Femur (tissue), 1 donor: ENCODE data around the gene RRBP1.
A peak's percentile ranks its signal among the peaks of the same experiment; 100 is the strongest.
"Not testable (repeated sequence)": the region's sequence is repeated elsewhere in the genome, so short reads cannot be mapped to it uniquely, and the experiment has no call there.

Experiments
- DNase-seq: peaks from one replicate; pipeline ENCODE4 v3.0.0-alpha.2; 2017

RRBP1 gene

DNA sequence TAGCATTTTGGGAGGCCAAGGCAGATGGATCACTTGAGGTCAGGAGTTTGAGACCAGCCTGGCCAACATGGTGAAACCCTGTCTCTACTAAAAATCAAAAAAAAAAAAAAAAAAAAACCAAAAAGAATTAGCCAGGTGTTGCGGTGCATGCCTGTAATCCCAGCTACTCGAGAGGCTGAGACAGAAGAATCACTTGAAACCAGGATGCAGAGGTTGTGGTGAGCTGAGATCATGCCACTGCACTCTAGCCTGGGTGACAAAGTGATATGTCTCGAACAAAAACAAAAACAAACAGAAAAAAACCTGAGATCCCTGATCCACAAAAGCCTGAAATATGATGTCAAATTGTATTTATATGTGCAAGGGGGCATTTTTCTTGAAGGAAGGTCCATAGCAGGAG lies 25.9 kb upstream of the RRBP1 start:
- DNase-seq: not testable (repeated sequence)

DNA sequence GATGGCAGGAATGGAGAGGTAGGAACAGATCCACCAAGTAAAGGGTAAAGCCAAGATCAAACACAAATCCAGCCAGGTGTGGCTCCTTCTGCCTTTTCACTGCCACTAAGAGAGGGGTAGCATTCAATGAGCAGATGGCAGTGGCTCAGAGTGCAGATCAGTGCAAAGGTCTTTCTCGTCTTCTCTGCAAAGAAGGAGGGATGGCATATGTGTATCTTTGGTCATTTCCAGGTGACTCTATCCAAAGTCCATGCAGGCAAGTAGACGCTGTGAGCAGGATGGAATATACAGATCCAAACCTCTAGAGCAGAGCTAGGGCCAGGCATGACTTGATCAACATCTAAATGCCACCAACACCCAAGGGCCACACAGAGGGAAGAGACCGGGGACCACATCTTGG lies 24.6 kb upstream of the RRBP1 start:
- no peak for DNase-seq

DNA sequence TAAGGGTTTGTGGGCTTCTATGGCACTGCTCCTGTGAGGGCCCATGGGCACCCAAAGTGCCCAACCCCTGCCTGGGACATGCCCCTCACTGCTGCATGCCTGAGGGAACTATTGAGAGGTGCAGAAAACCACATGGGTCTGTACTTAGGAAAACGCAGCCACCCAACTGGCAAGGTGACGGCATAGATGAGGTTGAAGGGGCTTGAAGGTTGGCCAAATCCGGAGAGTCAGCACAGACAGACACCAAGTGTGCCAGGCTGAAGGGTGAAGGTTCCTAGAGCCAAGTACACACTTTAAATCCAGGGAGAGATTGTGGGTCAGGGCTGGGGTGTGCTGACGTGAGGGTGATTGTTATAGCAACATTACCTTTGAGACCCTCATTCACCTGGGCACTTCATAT lies 23.9 kb upstream of the RRBP1 start:
- no peak for DNase-seq

DNA sequence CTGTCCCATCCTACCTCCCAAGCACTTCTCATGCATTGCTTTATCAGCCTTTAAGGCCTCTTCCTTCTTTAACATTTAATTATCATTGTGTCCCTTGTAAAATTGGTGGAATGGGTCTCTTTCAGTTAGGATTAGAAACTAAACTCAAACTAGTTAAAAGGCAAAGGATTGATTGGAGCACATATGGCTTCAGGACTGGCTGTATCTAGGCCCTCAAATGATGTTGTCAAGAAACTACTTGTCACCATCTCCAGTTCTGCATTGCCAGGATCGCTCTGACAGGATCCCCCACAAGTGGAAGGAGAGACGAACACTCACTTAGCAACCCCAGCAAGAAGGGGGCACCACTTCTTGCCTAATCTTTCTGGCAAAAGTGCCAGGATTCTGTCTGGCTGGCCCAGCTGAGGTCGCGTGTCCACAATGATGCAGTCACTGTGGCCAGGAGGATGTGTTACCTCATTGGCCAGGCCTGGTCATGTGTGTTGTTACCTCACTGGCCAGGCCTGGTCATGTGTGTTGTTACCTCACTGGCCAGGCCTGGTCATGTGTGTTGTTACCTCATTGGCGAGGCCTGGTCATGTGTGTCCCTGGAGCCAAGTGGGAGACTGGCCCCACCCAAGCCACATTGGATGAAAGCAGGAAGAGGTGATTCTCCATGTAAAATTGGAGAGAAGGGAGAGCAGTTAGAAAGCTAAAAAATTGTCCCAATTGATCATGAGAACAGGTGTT lies 22.7 kb upstream of the RRBP1 start:
- no peak for DNase-seq

DNA sequence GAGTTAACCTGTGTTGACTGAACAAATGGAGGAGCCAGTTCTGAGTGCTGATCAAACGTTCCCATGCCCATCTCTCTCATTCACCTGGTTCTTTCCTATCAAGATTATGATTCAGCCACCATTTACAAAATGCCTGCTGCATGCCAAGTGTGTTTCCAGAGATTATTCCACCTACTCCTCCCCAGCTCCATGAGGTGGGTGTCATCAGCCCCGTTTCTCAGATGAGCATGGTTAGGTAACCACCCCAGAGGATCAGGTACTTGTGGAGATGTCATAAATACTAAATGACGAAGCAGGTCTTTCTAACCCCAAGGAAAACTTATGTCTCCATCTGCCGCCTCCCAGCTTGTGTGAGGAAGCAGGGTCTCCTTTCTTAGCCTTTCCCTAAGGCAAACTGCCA lies 19.8 kb upstream of the RRBP1 start:
- DNase-seq: no peak

DNA sequence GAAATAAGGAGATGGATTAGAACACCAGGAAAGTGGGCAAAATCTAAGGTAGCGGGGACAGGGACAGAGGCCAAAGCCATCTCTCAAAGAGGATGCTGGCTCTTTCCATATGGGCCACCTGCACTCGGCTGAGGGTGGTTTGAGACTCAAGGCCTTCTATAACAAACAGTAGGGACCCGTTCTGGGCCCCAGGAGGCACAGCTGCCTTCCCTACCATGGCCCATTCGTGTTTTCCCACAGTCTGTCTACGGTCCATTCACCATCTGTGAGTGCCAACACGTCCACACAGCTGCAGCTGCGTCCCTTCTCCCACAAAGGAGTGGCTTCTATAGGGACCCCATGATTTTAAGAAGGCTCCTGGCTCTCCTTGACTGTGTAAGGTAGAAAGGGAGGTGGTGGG lies 18.6 kb upstream of the RRBP1 start:
- DNase-seq: no peak

DNA sequence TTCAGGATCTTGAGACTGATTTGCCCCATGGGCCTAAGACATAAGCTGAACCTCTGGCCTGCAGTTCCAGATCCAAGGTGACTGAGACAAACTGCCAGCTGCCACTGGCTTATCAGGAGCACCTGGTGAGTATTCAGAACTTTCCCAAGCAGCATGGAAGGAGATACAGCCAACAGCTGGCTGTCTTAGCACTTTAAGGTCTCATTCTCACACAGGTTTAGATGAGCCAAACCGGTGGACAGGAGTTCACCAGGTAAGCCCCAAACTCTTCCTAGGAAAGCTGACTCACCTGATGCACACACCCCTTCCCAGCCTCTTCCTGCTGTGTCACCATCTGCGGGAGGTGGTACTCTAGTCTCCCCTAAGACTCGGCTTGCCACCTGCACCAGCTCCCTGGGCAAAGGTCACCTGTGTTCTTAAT lies 17.9 kb upstream of the RRBP1 start, which contains the start of gene BANF2:
Gene BANF2, plus strand, starts transcription at position 36 of the 421 bp plus-strand sequence. CDS start 25,060 bp downstream, outside the sequence.
- DNase-seq: no peak

DNA sequence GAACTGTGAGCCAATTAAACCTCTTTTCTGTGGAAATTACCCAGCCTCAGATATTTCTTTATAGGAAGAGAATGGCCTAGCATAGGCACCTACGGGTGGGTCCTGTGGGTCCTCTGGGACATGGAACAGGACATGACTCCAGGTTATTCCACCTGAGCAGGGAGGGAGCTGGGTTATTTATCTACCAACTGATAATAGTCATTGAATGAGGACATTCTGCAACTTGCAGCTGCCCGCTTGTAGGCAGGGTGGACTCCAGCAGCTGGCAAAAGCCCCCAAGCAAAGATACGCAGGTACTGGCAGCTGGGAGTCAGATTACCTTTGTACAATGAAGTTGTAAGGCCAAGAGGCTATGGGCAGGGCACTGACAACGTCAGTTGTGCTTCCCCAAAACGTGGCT lies 16.3 kb upstream of the RRBP1 start:
- no peak for DNase-seq

DNA sequence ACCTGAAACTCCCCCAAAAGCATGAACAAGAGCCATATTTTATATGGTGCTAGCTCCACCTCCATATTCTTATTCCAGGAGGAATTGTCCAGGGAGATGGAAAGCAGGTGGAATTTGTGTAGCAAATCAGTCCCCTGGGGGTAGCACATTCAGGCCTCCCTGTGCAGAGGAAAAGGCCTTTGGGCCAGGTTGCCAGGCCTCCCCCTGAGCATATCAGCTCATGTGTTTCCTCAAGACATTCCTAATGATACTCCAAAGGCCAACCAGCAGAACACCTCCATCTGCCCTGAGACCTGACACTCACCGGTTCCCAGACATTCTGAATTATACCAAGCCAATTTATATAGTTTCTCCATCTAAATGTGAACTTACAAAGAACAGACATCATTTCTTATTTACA lies 15.1 kb upstream of the RRBP1 start:
- no peak for DNase-seq

DNA sequence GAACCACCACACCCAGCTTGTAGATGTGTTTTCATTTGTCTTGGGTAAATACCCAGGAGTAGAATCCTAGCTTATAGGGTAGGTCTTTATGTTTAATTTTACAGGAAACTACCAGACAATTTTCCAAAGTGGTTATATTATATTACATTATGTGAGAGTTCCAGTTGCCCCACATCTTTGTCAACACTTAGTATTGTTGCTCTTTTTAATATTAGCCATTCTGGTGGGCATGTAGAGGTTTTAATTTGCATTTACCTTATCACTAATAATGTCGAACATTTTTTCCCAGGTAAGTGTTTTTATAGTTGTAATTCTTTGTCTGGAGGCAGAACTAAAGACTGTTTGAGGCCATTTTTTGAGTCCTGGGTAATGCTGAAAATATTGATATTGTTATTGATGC lies 14.2 kb upstream of the RRBP1 start:
- no peak for DNase-seq

DNA sequence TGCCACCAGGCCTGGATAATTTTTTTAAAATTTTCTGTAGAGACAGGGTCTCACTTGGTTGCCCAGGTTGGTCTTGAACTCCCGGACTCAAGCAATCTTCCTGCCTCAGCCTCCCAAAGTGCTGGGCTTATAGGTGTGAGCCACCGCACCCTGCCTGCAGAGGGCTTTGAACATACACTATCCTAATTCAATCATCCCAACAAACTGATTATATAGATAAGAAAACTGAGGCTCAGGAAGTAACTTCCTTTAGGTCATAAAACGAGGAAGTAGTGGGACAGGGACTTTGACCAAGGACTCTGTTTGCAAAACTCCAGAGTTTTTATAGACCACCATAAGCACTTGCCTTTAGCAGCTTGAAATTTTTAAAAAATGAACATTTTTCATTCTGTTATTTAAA lies 12.7 kb upstream of the RRBP1 start:
- no peak for DNase-seq

DNA sequence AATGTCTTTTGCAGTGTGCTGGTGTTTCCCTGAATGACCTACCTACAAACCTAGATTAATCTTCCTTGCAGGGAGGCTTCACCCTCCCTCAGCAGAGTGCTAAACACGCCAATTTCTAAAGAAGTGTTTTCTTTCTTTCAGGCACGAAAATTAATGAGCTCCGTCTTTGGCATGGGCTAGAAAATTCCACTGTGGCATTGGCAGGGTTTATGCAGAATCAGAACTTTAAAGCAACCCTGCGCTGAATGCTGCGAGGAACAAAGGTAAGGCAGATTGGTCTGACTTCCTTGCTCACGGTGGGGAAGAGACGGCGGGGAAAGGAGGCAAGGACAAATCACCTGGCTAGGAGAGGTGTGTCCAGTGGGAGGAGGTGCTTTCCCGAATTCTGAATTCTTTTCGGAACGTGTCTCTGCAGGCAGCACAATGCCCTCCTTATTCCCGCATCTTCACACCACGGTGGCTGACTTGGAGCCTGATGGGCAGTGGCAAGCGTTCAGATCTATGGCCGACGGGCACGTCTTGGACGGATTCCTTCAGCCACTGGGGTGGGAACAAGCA lies 11.5 kb upstream of the RRBP1 start:
- DNase-seq: peak; percentile 52

DNA sequence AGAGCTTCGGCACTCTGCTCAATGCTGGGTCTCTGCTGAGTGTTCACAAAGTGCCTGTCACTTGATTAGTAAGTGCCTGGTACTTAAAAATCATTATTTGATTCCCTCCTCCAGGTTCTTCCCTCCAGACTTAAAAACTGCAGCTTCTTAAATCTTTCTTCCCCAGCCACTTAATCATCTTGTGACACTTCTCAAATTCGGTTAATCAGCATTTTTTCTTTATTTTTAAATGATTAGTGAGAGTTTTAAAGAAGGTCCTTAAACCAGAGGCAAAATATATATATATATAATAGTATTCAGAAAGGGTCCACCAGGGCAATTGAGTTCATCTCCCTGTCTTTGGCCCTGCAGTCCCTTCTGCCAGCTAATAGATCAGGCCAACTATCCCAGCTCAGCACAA lies 9.7 kb upstream of the RRBP1 start:
- no peak for DNase-seq

DNA sequence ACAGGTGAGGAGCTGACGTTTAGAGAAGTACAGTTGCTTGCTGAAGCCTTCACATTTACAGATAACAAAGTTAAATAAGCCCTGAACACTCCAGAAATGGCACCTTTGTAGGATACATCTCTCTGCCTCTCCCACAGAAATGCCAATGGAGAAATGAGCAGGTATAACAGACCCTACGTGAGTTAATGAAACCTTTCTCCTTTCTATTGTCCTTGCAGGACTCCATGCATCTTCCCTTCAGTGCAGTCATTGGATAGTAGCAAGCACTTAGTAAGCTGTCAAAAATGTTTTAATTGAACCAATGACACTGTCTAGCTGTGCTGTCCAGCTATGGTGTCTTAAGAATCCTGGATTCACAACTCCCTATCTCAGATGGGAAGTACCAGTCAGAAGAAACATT lies 8.1 kb upstream of the RRBP1 start:
- no peak for DNase-seq

DNA sequence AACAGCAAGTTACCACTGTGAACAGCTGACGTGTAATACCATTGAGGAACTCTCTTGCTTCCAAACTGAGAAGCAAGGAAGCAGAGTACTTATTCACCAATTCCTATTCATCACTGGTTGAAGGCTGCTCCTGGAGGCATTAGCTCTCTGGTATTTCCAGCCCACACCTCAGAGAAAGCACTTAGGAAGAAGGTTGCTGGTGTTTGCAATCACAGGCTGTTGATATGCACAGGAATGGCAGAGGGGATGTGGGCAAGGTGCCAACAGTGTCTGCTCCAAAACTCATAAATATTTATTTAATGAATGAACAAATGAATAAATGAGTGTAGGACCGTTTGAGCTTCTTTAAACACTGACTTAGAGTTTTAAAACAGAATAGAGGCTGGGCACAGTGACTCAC lies 6.9 kb upstream of the RRBP1 start:
- DNase-seq: no peak

DNA sequence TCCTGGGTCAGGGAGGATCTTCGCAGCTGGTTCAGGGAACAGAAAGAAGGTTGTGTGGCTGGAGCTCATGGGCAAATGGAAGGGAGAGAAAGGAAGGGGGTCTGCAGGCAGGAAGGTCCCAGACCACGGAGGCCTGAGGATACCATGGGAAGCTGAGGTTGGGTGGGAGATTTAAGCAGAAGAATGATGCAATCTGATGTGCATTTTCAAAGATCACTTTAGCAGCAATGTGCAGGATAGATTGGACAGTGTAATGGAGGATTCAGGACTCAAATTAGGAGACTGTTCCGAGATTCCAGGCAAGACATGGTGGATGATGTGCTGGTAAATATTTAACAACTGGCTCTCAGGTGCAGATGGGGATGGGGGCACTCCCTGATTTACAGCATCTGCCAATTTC lies 5.8 kb upstream of the RRBP1 start:
- no peak for DNase-seq

DNA sequence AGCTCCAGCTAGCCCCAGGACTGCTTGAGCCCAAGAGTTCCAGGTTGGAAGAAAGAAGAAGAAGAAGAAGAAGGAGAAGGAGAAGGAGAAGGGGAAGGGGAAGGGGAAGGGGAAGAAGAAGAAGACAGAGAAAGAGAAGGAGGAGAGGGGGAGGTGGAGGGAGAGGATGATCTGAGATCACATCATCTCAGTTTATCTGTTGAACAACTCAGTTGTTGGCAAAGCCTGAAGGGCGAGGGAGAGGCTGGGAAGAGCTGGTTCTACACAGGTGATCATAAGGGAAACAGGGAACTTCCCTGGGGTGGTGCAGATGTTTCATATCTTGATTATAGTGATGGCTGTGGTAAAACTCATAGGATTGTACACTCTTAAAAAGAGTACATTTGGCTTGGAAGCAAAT lies 3.1 kb upstream of the RRBP1 start:
- no peak for DNase-seq

DNA sequence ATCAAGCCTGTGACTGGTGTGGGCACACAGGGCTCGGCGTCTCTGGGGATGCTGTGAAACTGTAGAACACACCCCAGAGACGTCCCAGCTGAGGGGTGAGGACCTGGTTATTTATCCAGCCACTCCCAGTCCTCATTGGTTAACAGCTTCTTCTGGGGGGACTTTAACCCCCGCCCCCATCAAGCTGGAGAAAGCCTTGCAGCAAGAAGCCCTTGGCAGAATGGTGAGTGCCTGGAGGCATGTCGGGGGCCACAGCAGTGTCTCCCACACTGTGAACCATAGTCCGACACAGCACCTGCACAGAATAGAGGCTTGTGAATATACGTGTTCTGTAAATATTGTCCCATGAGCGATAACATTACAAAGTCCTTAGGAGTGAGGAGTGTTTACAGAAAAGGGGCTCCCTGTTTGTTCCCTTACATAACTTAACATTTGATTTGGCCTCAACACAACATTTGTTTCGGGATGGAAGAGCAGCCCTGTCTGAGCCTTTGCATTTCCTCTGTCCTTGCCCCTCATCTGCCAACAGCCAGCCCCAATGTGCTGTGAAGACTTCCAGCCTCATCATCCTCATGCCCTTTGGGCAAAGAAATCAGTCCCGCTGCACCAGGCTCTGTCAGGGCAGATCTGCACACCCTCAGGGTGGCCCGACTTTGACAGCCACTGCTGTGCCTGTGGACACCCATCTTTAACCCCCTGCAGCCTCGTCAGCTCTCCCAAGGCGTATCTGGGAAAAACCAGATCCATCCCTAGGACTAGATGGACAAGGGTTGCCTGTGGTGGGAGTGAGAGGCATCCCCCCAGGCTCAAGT lies 2.2 kb upstream of the RRBP1 start:
- DNase-seq: no peak

DNA sequence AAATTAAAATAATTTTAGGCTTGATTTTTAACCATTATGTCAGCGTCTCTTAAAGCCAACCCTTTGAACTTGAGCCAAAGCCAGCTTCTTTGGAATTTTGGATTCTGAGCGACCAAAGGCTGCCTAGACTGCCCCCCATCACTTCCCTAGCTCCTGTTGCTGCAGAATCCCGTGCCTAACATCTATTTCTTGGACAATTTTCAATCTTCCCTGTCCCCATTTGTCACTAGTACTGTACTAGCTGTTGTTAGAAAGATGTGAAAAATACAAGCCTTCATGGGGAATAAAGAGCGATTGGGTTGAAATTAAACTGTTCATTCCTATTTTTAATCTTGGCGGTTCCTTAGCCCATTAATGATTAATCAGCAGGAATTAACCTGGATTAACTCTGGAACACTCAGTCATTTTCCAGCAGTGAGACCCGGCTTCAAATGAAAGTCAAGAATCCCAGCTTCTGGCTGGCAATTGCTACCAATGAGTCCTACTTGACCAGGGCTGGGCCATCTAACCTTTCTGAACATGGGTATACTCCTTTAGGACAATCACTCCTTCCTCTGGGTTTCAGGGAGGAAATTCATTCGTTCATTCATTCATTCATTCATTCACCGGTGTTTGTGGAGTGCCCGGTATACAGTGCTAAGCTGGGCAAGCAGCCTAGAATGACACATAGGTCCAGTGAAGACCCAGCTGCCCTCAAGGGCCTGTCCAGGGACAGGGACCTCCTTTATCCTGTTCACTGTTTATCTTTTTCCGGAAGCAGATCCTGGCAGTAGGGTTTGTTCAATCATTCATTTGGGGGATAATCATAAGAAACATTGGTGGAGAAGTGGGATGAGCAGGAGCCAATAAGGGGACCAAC lies 1.4 kb upstream of the RRBP1 start:
- no peak for DNase-seq

DNA sequence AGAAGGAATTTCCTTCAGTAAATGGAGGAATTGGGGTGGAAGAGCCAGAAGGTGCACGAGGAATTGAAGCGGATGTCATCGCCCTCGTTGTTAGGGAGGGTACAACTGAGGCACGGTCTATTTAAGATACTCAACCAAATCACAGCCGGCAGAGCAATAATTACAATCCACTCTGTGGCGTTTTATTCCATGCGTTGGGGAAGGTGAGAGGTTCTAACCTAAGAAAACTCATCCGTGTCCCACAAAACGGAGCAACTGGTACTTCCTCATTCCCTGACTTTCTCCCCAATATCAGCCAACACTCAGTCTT lies 802 bp upstream of the RRBP1 start:
- no peak for DNase-seq

DNA sequence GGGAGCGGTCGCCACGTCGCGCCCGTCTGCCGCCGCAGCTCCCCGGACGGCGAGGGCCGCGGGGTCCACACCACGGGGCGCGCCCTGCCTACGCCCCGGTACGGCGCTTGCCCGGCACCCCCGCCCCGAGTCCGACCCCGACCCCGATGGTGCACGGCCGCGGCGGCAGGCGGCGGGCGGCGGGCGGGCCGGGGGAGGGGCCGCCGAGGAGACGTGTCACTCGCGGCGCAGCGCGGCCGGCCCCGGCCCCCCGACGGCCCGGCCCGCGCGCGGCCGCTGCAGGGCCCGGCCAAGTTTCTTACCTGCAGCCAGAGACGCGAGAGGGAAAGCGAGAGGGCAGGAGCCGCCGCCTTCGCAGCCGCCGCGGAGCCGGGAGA lies 328 bp downstream of the RRBP1 start:
- DNase-seq: no peak

DNA sequence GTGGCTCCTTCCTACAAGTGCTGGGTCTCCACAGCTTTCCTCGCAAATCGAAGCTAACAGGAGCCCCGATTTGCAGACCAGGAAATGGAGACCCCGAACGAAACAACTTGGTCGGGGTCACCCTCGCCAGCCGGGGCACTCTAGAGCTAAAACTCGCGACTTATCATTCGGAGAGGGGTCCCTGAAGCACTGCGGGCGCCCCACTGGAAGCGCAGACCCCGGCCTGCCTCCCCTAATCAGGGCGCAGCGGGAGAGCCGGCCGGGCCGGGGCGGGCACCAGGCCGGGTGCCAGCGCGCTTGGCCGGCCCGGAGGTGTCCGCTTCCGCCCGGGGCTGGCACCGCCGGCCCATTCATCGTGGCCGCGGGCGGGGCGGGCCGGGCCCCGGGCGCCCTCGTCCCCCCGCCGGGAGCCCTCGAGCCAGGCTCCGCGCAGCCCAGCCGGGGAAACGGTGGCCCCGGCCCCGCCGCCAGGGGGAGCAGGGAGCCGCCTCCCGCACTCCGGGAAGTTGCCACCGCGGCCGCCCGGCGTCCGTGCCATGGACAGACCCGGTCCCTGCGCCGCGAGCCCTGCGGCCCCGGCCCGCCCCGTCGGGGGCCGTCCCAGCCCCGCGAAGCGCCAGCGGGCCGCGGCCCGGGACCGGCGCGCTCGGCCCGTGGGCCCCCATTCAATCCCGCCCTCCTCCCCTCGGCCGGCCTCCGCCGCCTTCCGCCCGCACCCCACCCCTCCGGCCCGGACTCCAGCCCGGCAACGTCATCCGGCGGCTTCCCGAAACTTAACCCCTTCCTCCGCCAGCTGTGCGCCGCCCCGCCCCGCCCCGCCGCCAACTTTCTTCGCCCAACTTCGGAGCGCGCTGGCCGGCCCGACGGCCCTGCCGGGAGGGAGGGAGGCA lies 961 bp downstream of the RRBP1 start:
- DNase-seq: peak; percentile 90
